Measurements from ENCODE around the gene DAO.

- no peak for TF ChIP-seq POLR2A (IDR thresholded peaks at IDR 0.05; ENCODE audit: low read length)
- no peak for TF ChIP-seq GATA1 (IDR thresholded peaks at IDR 0.05; ENCODE audit: low read depth, low read length)
These were observed 47.0 kb upstream of the DAO start for GRCh38 chr12:108832730-108833354.

All from erythroblast (primary cell).